ENCODE measurements around the gene LRTM2.

Gene LRTM2

GRCh38 chr12:1870998-1871917, 50.9 kb downstream of the LRTM2 start:
- DNase-seq = no peak

- no peak for DNase-seq
These were observed 51.6 kb downstream of the LRTM2 start for GRCh38 chr12:1872001-1872400.

- no peak for DNase-seq
These were observed 52.1 kb downstream of the LRTM2 start for GRCh38 chr12:1872448-1872847.

- DNase-seq = no peak
These were observed 53.5 kb downstream of the LRTM2 start for GRCh38 chr12:1873531-1874510.

GRCh38 chr12:1875608-1876007, 55.2 kb downstream of the LRTM2 start:
- no peak for DNase-seq

- no peak for DNase-seq
These were observed 55.7 kb downstream of the LRTM2 start for GRCh38 chr12:1876086-1876485.

GRCh38 chr12:1877169-1877878, 57.0 kb downstream of the LRTM2 start:
- no peak for DNase-seq

GRCh38 chr12:1878214-1878613, 57.8 kb downstream of the LRTM2 start:
- no peak for DNase-seq

GRCh38 chr12:1878695-1879094, 58.3 kb downstream of the LRTM2 start:
- no peak for DNase-seq

- no peak for DNase-seq
These were observed 59.3 kb downstream of the LRTM2 start for GRCh38 chr12:1879633-1880032.

GRCh38 chr12:1880153-1880845, 59.9 kb downstream of the LRTM2 start:
- DNase-seq = no peak

GRCh38 chr12:1880876-1881275, 60.5 kb downstream of the LRTM2 start:
- no peak for DNase-seq

- DNase-seq = no peak
These were observed 60.9 kb downstream of the LRTM2 start for GRCh38 chr12:1881301-1881700.

- no peak for DNase-seq
These were observed 61.6 kb downstream of the LRTM2 start for GRCh38 chr12:1881936-1882335.

GRCh38 chr12:1882405-1882804, 62.0 kb downstream of the LRTM2 start:
- no peak for DNase-seq

GRCh38 chr12:1882850-1883470, 62.6 kb downstream of the LRTM2 start:
- no peak for DNase-seq

GRCh38 chr12:1883513-1883912, 63.1 kb downstream of the LRTM2 start:
- DNase-seq = no peak

- no peak for DNase-seq
These were observed 64.3 kb downstream of the LRTM2 start for GRCh38 chr12:1884651-1885050.

GRCh38 chr12:1885082-1885596, 64.8 kb downstream of the LRTM2 start:
- DNase-seq = no peak

- DNase-seq = no peak
These were observed 65.4 kb downstream of the LRTM2 start for GRCh38 chr12:1885599-1886245.
